GM23248 (cell line): ENCODE results near the gene TNRC6C. TPM values are rescaled to one million over a fixed set of nuclear protein-coding genes. Genes with fewer than 3 reads are reported as not detected.

Experiments used
- DNase-seq: peaks from one replicate; pipeline ENCODE4 v3.0.0-alpha.2; 2015
- H2AFZ ChIP-seq: fragments of 200-600 bp; sonication (generic); 2 replicates; pipeline ENCODE4 v1.6.1; 2016; ENCODE audit warnings: antibody characterized with exemption
- H3F3A ChIP-seq: fragments of 200-600 bp; sonication (generic); 2 replicates; pipeline ENCODE4 v1.6.1; 2016; ENCODE audit warnings: mild to moderate bottlenecking, antibody characterized with exemption, mixed run types; ENCODE audit not compliant: insufficient read depth
- H3K27ac ChIP-seq: fragments of 200-600 bp; sonication (generic); 2 replicates; pipeline ENCODE4 v1.5.1; 2016; ENCODE audit warnings: mild to moderate bottlenecking
- H3K27me3 ChIP-seq: fragments of 200-600 bp; sonication (generic); replicated peaks from 2 replicates; pipeline ENCODE4 v1.6.1; 2016; ENCODE audit warnings: mild to moderate bottlenecking; ENCODE audit not compliant: insufficient read depth
- H3K36me3 ChIP-seq: fragments of 200-600 bp; sonication (generic); 2 replicates; pipeline ENCODE4 v1.6.1; 2016; ENCODE audit warnings: low read depth, mild to moderate bottlenecking
- H3K4me1 ChIP-seq: fragments of 200-600 bp; sonication (generic); 2 replicates; pipeline ENCODE4 v1.6.1; 2016; ENCODE audit warnings: mild to moderate bottlenecking; ENCODE audit not compliant: insufficient read depth
- H3K4me2 ChIP-seq: fragments of 200-600 bp; sonication (generic); one replicate; pipeline ENCODE4 v1.6.1; 2016; ENCODE audit warnings: mild to moderate bottlenecking; ENCODE audit not compliant: unreplicated experiment
- H3K4me3 ChIP-seq: fragments of 200-600 bp; sonication (generic); 2 replicates; pipeline ENCODE4 v1.5.1; 2016; ENCODE audit warnings: mild to moderate bottlenecking
- H3K79me2 ChIP-seq: fragments of 200-600 bp; sonication (generic); 2 replicates; pipeline ENCODE4 v1.6.1; 2016; ENCODE audit warnings: mild to moderate bottlenecking; ENCODE audit not compliant: insufficient read depth
- H3K9ac ChIP-seq: fragments of 200-600 bp; sonication (generic); 2 replicates; pipeline ENCODE4 v1.6.1; 2016; ENCODE audit warnings: mild to moderate bottlenecking
- H3K9me2 ChIP-seq: fragments of 200-600 bp; sonication (generic); 2 replicates; pipeline ENCODE4 v1.6.1; 2016; ENCODE audit warnings: mixed run types, mild to moderate bottlenecking, moderate library complexity; ENCODE audit not compliant: insufficient read depth
- H3K9me3 ChIP-seq: fragments of 200-600 bp; sonication (generic); one replicate; pipeline ENCODE4 v1.6.1; 2017; ENCODE audit warnings: low read depth
- H4K20me1 ChIP-seq: fragments of 200-600 bp; sonication (generic); 2 replicates; pipeline ENCODE4 v1.6.0; 2016; ENCODE audit not compliant: insufficient read depth
- EZH2 ChIP-seq: fragments of 200-600 bp; sonication (generic); IDR thresholded peaks from 2 replicates; pipeline ENCODE4 v1.6.1; 2018; ENCODE audit warnings: antibody characterized with exemption, mild to moderate bottlenecking; ENCODE audit not compliant: insufficient read depth, poor library complexity, severe bottlenecking
- EZH2phosphoT487 ChIP-seq: fragments of 200-600 bp; sonication (generic); IDR thresholded peaks from 2 replicates; pipeline ENCODE4 v1.6.1; 2018; ENCODE audit warnings: antibody characterized with exemption, moderate library complexity, mild to moderate bottlenecking, low read depth; ENCODE audit not compliant: insufficient read depth
- WGBS, 2 experiments: methylation state at CpG; one replicate each; pipeline ENCODE4 v1.1.6; 2015 to 2017; ENCODE audit warnings: low lambda C conversion rate in 2 of 2, low coverage in 1 of 2; ENCODE audit errors: missing lambda C conversion rate in 2 of 2; 5-methylcytosine and 5-hydroxymethylcytosine counted together
- in situ Hi-C: fragments of 300-500 bp; cut with MboI; formaldehyde crosslinking; loops from 2 replicates; pipeline ENCODE4 v1.15.0; 2020
- polyA plus RNA-seq: library from polyadenylated mRNA; unstranded; fragments of >200 nt; fragmentation: Nextera tagmentation; extraction: Ambion mirVana; gene quantifications from 2 replicates; pipeline ENCODE4 v1.2.1, GENCODE V29; 2016
- total RNA-seq: library from RNA; depleted of rRNA; stranded (reverse); fragments of >200 nt; shearing (Covaris generic); gene quantifications from 2 replicates; pipeline ENCODE4 v1.2.3, GENCODE V29; 2014

The TNRC6C gene
- total and polyA plus RNA-seq, 2 experiments from 2014 or later = 2.3 TPM

GRCh38 chr17:77919276-77919675 is 39.2 kb upstream of the TNRC6C start:
- TF ChIP-seq EZH2 (no peak), EZH2phosphoT487 (no peak)
- Histone ChIP-seq H3K9ac (no peak overlapping the region), H3K4me2 (no peak overlapping the region), H3K27ac (no peak overlapping the region), H3K27me3 (peaks cover 58% of the 10 kb centered on the region), H3K79me2 (no peaks in the 10 kb centered on the region), H2AFZ (no peak overlapping the region), H3K4me3 (no peak overlapping the region), H3K9me3 (no peaks in the 10 kb centered on the region), H3K36me3 (no peaks in the 10 kb centered on the region), H3K4me1 (no peaks in the 10 kb centered on the region), H3F3A (no peaks in the 10 kb centered on the region), H3K9me2 (no peaks in the 10 kb centered on the region), H4K20me1 (no peaks in the 10 kb centered on the region)
- in situ Hi-C loops = no loop called here
- 75 to 80% methylated on average over 3 of the region's 3 CpGs for WGBS, 2 experiments
- DNase-seq = no peak

- Histone ChIP-seq H3K4me3 (no peak overlapping the region), H3K9me3 (no peaks in the 10 kb centered on the region), H3K4me1 (no peaks in the 10 kb centered on the region), H3K4me2 (no peak overlapping the region), H3K27me3 (peaks cover 35% of the 10 kb centered on the region), H4K20me1 (no peaks in the 10 kb centered on the region), H3K9ac (no peak overlapping the region), H2AFZ (no peak overlapping the region), H3K27ac (no peak overlapping the region), H3K79me2 (no peaks in the 10 kb centered on the region), H3K9me2 (no peaks in the 10 kb centered on the region), H3F3A (no peaks in the 10 kb centered on the region), H3K36me3 (no peaks in the 10 kb centered on the region)
- no peak for DNase-seq
- TF ChIP-seq EZH2 (no peak), EZH2phosphoT487 (no peak)
- 12 to 14% methylated on average over 9 of the region's 9 CpGs for WGBS, 2 experiments
- in situ Hi-C loops = no loop called here
These were observed 35.4 kb upstream of the TNRC6C start for GRCh38 chr17:77923135-77923534.

GRCh38 chr17:77923776-77924513 is 34.6 kb upstream of the TNRC6C start:
- 52 to 62% methylated on average over 10 of the region's 10 CpGs for WGBS, 2 experiments
- no peaks in the 10 kb centered on the region for H3K9me3 ChIP-seq
- TF ChIP-seq EZH2phosphoT487 (no peak), EZH2 (no peak)
- H3K27me3 ChIP-seq = peaks cover 40% of the 10 kb centered on the region
- no peaks in the 10 kb centered on the region for H3F3A ChIP-seq
- H3K4me2 ChIP-seq = no peak overlapping the region
- H3K9ac ChIP-seq = no peak overlapping the region
- no peak overlapping the region for H2AFZ ChIP-seq
- H3K9me2 ChIP-seq = no peaks in the 10 kb centered on the region
- H3K4me1 ChIP-seq = no peaks in the 10 kb centered on the region
- no peak overlapping the region for H3K4me3 ChIP-seq
- no peaks in the 10 kb centered on the region for H3K79me2 ChIP-seq
- no peak overlapping the region for H3K27ac ChIP-seq
- no peaks in the 10 kb centered on the region for H3K36me3 ChIP-seq
- H4K20me1 ChIP-seq = no peaks in the 10 kb centered on the region
- in situ Hi-C loops = no loop called here
- DNase-seq = no peak

GRCh38 chr17:77924757-77925336 is 33.7 kb upstream of the TNRC6C start:
- Histone ChIP-seq H3F3A (no peaks in the 10 kb centered on the region), H3K27me3 (peaks cover 47% of the 10 kb centered on the region), H3K9me2 (no peaks in the 10 kb centered on the region), H3K9ac (no peak overlapping the region), H3K4me2 (no peak overlapping the region), H4K20me1 (no peaks in the 10 kb centered on the region), H3K79me2 (no peaks in the 10 kb centered on the region), H3K9me3 (no peaks in the 10 kb centered on the region), H3K36me3 (no peaks in the 10 kb centered on the region), H3K4me1 (no peaks in the 10 kb centered on the region), H3K27ac (no peak overlapping the region), H2AFZ (no peak overlapping the region), H3K4me3 (no peak overlapping the region)
- TF ChIP-seq EZH2 (no peak), EZH2phosphoT487 (no peak)
- DNase-seq = peak; percentile 33
- 33 to 38% methylated on average over 14 of the region's 14 CpGs for whole genome bisulfite sequencing, 2 experiments
- in situ Hi-C loops = no loop called here
